NCI-H524 treated with DMSO at 0.1 percent for 48 hours (cell line): Measurements from ENCODE around the gene SPOCK1.

Experiments
- DNase-seq: peaks from one replicate; lab custom pipeline; 2025; lab: John Stamatoyannopoulos, UW

Gene SPOCK1

DNA sequence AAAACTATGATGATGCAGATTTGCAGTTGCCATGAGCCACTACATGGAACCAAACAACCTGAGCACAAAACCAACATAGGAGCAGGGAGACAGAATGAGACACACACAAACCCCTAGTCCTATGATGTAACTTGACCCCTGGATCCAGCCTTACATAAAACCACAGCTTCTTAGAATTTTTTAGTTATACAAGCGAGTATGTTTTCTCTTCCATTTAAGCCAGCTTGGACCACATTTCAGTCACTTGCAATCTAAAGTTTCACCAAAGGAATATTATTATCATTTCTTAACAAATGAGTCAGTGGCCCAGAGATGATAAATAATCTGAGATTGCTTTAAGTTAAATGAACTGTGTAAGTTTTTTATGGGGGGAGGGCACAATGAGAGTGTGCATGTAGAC lies 6.8 kb downstream of the SPOCK1 start:
- DNase-seq: no peak

DNA sequence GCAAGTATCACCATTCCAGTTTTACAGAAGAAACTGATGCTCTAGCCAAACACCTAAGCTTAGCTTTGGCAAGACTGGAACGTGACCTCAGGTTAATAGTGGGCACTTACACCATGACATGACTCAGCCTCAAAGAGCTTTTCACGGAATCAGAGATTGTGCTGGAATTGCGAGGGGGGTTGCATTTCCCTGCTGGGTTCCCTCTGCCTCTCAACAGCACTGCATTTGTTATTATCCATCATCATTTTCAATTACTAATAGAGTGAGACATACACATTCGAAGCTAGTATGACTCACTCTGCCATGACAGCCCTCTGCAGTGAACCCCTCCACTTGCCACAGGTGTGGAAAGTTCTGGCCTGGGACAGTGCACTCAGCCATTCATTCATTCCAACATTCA lies 8.0 kb downstream of the SPOCK1 start:
- DNase-seq: no peak

DNA sequence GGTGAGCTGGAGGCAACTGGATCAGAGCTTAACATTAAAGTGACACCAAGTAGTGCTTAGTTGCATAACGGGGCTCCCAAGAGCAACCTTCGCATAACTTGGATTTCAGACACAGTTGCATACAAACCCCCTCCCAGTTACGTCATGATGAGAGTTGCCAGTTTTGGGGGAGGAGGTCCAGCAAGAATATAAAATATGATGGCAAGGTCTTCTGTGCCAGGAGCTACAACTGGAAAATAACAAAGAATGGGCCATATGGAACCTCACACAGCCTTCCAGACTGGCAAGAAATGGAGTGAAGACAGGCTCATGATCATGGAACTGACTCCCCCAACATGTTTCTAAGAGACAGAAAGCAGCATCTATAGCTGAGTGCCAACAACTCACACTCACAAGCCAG lies 8.5 kb downstream of the SPOCK1 start:
- DNase-seq: no peak

DNA sequence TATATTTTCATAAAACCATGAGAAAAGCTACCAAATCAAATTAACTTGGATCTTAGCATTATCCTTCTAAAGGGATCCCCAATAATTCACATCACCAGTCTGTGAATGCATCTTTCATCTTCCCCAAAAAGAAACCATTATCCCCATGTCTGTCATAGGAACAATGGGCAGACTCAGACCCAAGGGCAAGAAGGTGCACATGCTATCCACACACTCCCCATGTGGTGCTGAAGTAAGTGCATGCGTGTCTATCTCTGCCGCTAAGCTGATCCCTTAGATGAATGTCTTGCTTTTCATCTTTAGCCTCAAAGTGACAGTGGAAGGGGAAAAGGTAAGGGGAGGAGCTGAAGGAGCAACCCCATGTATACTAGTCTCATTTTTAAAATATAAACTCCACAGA lies 10.2 kb downstream of the SPOCK1 start:
- no peak for DNase-seq

DNA sequence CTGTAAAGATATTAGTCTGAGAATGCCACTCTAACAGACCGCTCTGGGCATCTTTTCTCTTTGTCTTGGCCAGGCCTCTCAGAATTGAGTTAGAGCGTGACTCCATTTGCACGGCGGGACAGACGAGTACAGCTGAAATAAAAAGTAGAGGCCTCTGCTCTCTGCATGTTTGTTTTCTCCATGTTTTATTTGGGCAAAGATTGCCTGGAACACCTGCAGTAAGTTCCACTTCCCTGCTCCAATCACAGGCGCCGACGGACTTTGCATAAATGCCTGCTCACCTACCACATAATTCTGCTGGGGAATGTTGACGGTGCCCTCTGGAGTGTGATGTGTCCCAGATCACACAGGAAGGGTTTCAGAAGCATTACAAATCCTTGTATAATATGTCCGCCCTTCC lies 10.6 kb downstream of the SPOCK1 start:
- DNase-seq: no peak

DNA sequence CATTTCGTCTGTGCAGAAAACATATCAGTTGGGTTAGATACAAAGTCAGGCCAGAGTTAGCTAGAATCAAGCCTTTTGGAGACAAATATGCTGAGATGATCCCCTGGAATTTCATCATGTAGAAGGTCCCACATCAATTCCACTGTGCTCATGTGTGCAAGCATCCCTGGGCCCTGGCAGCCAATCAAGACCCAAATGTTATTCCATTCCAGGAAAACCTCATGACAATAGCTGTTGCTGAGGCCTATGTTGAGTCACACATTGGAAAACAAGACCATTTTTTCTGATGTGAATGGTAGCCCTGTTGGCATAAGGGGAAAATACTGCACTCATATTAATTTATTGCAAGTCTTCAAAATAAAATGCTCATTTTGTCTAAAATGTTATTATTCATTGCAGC lies 11.5 kb downstream of the SPOCK1 start:
- no peak for DNase-seq

DNA sequence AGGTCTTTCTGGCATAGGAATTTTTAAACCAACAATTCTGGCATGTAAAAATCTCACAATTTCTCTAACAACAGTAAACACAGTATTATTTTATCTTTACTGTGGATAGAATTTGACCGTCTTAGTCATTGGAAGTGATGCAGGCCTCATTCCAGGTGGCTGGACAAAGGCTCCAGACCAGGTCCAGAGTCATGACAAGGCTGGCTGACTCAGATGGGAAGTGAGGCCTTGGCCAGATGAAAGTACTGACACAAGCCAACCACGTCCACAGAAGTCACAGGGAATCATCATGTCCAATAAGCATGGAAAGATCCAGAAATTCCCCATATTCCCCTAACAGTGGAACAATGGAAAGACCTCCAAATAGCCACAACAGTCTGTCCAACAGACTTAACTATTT lies 12.4 kb downstream of the SPOCK1 start:
- DNase-seq: no peak

DNA sequence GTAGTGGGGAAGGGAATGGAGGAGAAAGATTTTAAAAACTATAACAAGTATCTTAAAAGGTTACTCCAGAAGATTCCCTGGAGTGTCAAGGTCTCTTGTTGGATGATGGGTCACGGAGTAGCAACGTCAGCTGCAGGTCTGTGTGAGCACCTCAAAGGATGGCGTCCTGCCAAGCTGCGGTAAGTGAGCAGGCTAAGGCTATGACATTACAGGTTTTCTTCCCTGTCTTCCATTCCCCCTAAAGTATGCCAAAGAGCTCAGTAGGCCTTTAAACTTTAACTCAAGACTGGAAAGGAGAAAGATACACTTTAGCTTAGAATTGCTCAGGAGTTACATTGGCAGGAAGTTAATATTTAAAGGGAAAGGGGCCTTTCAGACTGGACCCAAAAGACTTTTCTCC lies 17.5 kb downstream of the SPOCK1 start:
- DNase-seq: no peak

DNA sequence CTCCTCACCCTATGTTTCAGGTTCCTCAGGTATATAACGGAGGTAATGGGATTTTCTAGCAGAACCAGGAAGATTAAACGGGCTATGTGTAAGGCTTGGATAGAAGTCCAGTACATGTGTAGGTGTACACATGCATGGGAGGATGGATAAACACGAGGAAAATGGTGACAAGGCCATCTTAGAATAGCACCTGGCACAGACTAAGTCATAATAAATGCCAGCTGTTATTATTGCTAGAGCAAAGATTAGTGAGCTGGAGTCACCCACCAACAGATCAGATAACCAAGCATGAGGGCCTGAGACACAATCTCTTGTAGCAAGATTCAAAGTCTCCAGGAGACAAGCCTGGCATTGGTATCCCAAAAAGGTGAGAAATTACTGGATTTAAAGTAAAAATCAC lies 21.1 kb downstream of the SPOCK1 start:
- DNase-seq: peak; percentile 58

DNA sequence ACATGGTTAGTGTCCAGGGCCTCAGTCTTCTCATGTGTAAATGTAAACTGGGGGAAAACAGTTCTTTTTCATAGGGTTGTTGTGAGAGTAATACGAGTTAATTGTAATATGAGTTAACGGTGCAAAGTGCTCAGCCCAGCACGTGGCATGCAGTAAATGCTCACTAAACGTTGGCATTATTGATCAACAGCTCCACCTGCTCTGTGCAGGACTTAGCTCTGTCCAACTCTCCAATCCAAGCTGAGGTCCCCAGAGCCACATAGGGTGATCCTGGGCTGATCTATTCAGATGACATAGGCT lies 28.3 kb downstream of the SPOCK1 start:
- no peak for DNase-seq

DNA sequence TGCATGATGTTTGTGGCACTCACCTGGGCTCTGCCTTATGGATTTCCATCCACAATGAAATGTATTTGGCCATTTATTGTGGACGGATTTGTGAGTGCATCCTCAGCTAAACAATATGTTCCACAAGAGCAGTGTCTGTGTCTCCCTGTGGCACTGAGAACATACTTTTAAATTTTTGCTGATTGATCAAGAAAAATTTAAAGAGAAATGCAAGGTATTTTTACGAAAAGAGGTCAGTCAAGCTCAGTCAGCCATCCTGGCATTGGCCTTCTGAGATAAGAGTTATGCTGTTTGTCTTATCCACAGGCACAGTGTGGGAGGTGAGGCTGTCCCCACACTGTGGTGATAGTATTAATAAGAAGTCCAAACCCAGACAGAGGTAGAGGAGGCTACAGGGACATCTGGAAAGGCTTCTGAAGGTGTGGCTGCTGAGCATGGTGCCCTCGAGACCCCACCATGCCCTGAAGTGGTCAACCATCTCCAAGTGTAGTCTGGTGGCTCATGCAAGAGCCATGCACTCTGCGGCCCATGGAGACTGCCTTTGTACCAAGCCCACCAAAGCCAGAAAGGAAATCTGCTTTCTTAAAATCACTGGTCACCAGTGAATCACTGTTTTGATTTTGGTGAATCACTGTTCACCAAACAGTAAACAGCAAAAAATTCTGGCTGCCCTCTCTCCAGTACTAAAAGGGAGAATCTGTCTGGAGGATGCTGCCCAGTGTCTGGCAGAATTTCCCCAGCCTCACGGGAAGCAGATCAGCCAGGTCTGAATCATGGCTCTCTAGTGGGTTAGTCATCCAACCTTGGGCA lies 28.8 kb downstream of the SPOCK1 start:
- no peak for DNase-seq

DNA sequence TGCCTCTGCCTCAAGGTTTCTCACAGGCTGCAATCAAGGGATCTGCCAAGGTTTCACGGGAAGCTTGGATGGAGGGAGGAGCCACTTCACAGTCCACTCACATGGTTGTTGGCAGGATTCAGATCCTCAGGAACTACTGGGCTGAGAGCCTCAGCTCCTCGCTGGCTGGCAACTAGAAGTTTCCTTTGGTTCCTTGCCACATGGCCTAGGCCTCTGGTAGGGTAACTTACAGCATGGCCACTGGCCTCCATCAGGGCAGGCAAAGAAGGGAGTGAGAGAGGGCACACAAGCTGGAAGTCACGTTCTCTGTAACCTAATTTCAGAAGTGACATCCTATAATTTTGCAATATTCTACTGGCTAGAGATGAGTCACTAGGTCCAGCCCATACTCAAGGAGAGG lies 32.2 kb downstream of the SPOCK1 start:
- DNase-seq: no peak

DNA sequence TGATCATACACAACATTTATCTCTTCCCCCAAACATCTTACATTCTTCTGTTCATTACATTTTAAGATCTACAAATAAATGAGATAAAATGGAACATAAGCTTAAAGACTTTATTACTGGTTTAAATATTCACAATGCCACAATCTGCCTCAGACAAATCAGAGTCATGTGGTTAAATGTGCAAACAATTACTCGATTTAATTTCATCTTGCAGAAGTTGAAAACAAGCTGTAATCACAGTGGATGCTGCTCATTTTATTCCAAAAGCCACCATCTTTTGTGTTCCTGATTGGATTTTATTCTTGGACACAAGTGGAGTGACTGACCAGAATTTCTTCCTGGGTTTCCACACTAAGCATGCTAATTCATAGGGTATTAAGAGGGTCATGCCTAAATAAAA lies 33.2 kb downstream of the SPOCK1 start:
- no peak for DNase-seq

DNA sequence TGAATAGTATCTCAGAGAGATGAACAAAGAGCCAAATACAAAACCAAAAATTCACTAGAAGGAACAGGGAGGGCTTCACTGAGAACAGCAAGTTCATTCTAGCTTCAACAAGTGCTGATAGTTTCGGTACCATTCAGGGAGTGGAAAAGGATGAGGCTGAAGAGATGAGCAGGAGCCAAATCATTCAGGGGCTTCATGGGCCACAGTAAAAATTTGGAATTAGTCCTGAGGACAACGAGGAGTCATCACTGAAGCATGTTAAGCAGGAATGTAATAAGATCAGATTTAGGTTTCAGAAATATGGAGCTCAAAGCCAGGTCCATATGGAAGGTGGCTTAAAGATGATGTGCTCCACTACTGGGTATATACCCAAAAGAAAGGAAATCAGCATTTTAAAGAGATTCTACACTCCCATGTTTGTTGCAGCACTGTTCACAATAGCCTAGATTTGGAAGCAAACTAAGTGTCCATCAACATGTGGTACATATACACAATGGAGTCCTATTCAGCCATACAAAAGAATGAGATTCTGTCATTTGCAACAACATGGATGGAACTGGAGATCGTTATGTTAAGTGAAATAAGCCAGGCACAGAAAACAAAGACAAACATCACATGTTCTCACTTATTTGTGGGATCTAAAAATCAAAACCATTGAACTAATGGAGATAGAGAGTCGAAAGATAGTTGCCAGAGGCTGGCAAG lies 36.2 kb downstream of the SPOCK1 start:
- no peak for DNase-seq

DNA sequence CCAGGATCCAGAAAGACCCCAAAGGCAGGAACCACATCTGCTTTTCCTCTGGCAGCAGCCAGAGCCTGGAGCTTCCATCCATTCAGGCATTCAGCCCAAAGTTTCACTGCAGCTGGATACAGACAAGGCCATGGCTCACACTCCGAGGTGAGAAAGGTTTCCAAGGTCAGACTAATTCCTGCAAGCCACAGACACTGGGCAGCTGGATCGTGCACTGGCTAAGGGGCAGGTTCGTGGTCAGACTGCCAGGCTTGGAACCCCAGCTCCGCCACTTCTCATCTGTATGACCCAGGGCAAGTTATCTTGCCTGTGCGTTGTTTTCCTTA lies 36.9 kb downstream of the SPOCK1 start:
- no peak for DNase-seq

DNA sequence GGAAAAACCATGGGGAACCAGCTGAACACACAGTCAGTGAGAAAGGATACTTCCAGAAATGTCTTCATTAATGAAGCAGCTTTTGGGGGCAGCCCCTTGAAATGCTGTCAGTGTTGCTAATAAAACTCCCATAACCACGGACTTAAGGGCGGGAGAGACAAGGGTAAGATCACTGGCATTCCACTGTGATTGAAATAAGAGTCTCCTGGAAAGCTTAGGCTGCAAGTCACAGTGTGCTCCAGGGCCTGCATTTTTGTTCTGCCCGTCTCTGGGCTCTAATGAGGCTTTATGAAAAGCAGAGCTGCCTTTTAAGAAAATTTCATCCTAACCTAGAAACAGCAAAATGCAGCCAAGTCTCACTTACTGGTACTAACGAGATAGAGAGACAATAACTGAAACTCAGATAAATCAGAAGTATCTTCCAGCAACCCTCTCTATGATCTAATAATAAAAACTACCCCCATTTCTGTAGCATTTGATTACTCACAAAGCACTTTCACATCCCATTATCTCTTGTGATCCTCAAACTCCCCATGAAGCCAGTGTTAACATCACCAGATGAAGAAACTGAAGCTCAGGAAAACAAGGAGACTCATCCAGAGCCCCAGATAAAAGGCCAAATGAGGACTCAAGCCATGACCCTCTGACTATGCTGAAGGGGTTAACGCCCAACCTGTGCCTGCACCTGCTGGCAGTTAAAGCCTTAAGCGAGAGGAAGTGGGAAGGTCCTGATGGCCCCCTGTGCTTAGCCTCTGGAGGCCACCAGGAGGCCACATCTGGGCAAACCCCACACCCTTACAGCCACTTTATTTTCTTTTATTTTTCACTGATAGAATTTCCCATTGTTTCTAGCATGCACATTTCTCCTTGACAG lies 37.5 kb downstream of the SPOCK1 start:
- DNase-seq: no peak

DNA sequence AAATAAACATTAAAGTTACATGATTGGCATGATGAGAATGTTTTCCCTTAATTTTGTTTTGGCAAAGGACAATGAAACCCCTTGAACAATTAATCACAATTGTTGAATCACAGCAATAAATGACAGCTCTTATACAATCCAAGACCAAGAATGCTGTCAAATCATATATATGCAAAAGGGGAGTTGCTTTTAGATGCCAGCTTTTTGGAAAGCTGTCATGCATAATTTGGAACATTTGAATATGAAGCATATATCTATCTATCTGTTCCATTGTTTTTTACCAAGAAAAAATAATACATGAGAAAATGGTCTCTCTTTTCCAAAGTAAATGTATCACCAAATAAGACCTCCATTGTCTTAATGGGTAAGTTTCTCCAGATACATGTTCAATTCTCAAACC lies 44.5 kb downstream of the SPOCK1 start:
- DNase-seq: no peak

DNA sequence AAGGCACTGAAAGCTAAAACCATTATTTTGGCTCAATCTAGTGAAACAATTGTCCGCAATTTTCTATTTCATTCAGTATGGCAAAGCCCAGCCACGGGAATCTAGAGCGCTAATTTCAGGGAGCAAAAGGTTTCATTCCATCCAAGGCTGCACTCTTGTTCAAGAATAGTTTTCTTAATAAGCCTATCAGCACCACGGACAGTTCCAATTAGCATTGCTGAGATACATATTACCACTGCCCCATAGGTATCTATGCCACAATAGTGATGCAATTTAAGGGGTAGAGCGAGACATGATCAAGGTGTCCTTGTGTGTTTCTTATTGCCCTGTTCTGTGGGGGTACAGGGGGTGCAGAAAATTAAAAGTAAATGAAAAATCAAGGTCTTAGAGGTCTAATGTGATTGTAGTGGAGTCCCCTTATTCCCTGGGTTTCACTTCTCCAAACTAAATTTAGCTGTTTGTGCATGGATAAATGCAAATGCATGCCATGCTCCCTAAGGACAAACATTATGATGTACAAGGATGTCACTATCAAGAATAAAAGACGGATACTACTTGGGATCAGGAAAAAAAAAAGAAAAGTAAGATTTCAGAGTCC lies 45.5 kb downstream of the SPOCK1 start:
- DNase-seq: no peak

DNA sequence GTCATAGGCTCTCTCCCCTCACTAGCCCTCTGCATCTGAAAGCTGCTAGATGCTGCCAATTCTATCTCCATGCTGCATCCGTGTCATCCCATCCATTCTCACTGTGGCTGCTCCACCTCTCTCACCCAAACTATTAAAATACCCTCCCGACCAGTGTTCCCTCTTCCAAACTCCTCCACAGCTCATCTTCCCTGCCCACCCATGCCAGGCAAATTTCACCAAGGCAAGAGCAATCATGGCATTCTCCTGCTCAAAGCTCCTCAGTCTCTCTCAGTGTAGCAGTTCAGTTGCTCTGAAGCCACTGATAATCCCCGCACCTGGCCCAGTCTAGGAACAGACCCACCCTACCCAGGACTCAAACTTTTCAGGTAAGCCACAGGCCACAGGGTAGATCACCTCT lies 48.4 kb downstream of the SPOCK1 start:
- DNase-seq: no peak

DNA sequence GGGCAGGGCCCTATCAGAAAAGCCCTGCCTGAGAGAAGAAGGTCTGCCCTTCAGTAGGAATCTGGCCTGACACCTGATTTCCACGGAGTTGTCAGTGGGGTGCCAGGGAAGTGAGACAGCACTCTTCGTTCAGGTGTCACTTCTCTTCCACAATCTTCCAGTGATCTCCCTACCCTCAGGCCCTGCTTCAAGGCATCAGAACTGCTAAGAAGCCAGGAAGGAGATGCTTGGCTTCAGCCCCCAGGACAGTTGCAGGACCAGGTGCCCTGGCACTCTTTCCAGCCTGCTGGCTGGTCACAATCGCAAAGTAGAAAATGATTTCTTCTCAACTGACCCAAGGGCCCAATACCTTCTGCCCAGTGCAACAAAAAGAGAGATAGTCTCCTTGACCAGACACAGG lies 50.3 kb downstream of the SPOCK1 start:
- no peak for DNase-seq

DNA sequence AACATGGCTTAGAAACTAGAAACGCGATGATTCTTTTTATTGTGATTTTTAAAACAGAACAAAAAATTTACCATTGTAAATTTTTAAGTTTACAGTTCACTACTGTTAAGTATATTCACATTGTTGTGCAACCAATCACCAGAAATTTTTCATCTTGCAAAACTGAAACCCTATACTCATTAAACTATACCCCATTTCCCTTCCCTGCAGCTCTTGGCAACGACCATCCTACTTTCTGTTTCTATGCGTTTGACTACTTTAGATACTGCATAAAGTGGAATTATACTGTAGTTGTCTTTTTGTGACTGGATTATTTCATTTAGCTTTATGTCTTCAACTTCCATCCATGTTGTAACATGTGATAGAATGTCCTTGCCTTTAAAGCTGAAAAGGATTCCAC lies 52.5 kb downstream of the SPOCK1 start:
- DNase-seq: no peak

DNA sequence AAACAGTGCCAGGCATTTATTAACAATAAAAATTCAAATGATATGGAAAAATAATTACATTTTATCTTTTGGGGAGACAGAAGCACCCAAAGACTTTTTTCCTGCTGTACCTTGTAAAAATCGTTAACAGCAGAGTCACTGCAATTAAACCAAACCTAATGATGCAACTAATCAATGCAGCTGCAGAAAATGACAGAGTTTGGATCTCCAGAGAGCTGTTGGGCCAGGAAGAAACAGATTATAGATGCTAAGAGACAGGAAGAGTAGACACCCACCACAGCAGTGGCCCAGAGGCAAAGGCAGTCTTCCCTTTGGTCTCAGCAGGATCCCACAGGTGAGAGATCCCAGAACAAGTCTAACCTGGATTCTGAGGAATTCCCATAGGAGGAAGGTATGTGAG lies 53.0 kb downstream of the SPOCK1 start:
- no peak for DNase-seq

DNA sequence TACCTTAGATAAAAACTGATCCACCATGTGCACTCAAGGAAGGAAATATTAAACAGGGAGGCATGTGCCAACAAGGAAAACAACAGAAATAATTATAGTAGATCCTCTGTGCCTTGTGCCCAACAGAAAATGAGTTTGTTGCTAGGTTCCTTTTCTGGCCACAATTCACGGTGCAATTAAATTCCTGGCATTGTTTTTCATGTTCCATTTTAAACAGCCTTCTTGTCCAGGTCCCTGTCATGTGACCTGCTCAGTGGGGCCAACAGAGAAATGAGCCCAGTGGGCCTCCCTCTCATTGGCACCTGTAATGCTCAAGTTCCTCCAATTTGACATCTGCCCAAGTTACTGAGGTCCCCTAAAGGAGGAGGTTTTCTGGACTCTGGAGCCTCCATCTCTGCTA lies 56.5 kb downstream of the SPOCK1 start:
- DNase-seq: no peak
